Fibroblast of skin of abdomen (primary cell): ENCODE measurements around the gene HOXA7.
A peak's percentile ranks its signal among the peaks of the same experiment; 100 is the strongest.

Experiments
- DNase-seq: peaks from one replicate; pipeline ENCODE4 v3.0.0-alpha.2; 2013

The HOXA7 gene

GRCh38 chr7:27170426-27171324 lies 14.2 kb upstream of the HOXA7 start:
- DNase-seq, result no peak

GRCh38 chr7:27169658-27170425 lies 13.4 kb upstream of the HOXA7 start:
- DNase-seq, result peak; percentile 58

- DNase-seq, result peak; percentile 75
Observed at GRCh38 chr7:27168265-27168947, 11.9 kb upstream of the HOXA7 start.

- peak; percentile 69 for DNase-seq
Observed at GRCh38 chr7:27167916-27168264, 11.4 kb upstream of the HOXA7 start.

- peak; percentile 77 for DNase-seq
Observed at GRCh38 chr7:27166531-27167505, 10.3 kb upstream of the HOXA7 start.

- peak; percentile 51 for DNase-seq
Observed at GRCh38 chr7:27165996-27166530, 9.6 kb upstream of the HOXA7 start.

GRCh38 chr7:27165089-27165995 lies 8.9 kb upstream of the HOXA7 start, which contains the start of gene HOXA9:
Gene HOXA9, minus strand, starts transcription at chr7:27165537. Its CDS starts 80 bp downstream, at chr7:27165457.
- DNase-seq, result peak; percentile 95

GRCh38 chr7:27164367-27165088 lies 8.1 kb upstream of the HOXA7 start:
- DNase-seq, result no peak

GRCh38 chr7:27164045-27164366 lies 7.5 kb upstream of the HOXA7 start:
- no peak for DNase-seq

GRCh38 chr7:27163288-27164044 lies 7.0 kb upstream of the HOXA7 start:
- DNase-seq, result no peak

GRCh38 chr7:27162561-27163287 lies 6.2 kb upstream of the HOXA7 start:
- DNase-seq, result no peak

GRCh38 chr7:27161721-27162560 lies 5.5 kb upstream of the HOXA7 start:
- DNase-seq, result no peak

- no peak for DNase-seq
Observed at GRCh38 chr7:27161214-27161720, 4.8 kb upstream of the HOXA7 start.

- peak; percentile 81 for DNase-seq
Observed at GRCh38 chr7:27160546-27161213, 4.2 kb upstream of the HOXA7 start.

GRCh38 chr7:27160145-27160545 lies 3.7 kb upstream of the HOXA7 start:
- no peak for DNase-seq
